Trophoblast cell (in vitro differentiated cells and primary cell): Measurements from ENCODE around the gene CNTROB.

Experiments
- DNase-seq, 2 donors: peaks; one replicate each; pipeline ENCODE4 v3.0.0-alpha.2; 2016
- H2AFZ ChIP-seq: 2 replicates; pipeline ENCODE4 v1.6.1; 2013; ENCODE audit warnings: low read length, moderate library complexity, mild to moderate bottlenecking; ENCODE audit not compliant: insufficient read depth, poor library complexity
- H2AK5ac ChIP-seq: 2 replicates; pipeline ENCODE4 v1.6.1; 2013; ENCODE audit warnings: mild to moderate bottlenecking, low read length
- H2BK120ac ChIP-seq: 2 replicates; pipeline ENCODE4 v1.6.1; 2013; ENCODE audit warnings: low read length, mild to moderate bottlenecking, moderate library complexity; ENCODE audit not compliant: insufficient read depth, poor library complexity
- H2BK12ac ChIP-seq: 2 replicates; pipeline ENCODE4 v1.6.1; 2013; ENCODE audit warnings: mild to moderate bottlenecking, low read length, moderate library complexity
- H2BK5ac ChIP-seq: 2 replicates; pipeline ENCODE4 v1.6.1; 2013; ENCODE audit warnings: low read length, low read depth, moderate library complexity, mild to moderate bottlenecking; ENCODE audit not compliant: poor library complexity
- H3K14ac ChIP-seq: 2 replicates; pipeline ENCODE4 v1.6.1; 2013; ENCODE audit warnings: mild to moderate bottlenecking, low read length
- H3K18ac ChIP-seq: 2 replicates; pipeline ENCODE4 v1.6.1; 2013; ENCODE audit warnings: mild to moderate bottlenecking, low read length
- H3K23ac ChIP-seq: 2 replicates; pipeline ENCODE4 v1.6.1; 2013; ENCODE audit warnings: low read length
- H3K27ac ChIP-seq: 2 replicates; pipeline ENCODE4 v1.5.1; 2013; ENCODE audit warnings: low read depth, mild to moderate bottlenecking, inconsistent platforms, low read length, moderate library complexity
- H3K27me3 ChIP-seq: 2 replicates; pipeline ENCODE4 v1.6.1; 2013; ENCODE audit warnings: inconsistent platforms, mild to moderate bottlenecking, low read length, moderate library complexity; ENCODE audit not compliant: insufficient read depth
- H3K36me3 ChIP-seq, 2 experiments: 1 replicate in 1 of 2; 2 replicates in 1 of 2; pipeline ENCODE4 v1.6.1; 2013; ENCODE audit warnings: low read length in 2 of 2, mild to moderate bottlenecking in 2 of 2, moderate library complexity in 1 of 2; ENCODE audit not compliant: insufficient read depth in 2 of 2, control insufficient read depth in 1 of 2
- H3K4ac ChIP-seq: 2 replicates; pipeline ENCODE4 v1.6.1; 2013; ENCODE audit warnings: low read depth, mild to moderate bottlenecking, low read length, moderate library complexity
- H3K4me1 ChIP-seq, 2 experiments: 1 replicate in 1 of 2; 2 replicates in 1 of 2; pipeline ENCODE4 v1.6.1; 2013; ENCODE audit warnings: low read length in 2 of 2, mild to moderate bottlenecking in 2 of 2, moderate library complexity in 1 of 2; ENCODE audit not compliant: insufficient read depth in 2 of 2, control insufficient read depth in 1 of 2
- H3K4me2 ChIP-seq: 2 replicates; pipeline ENCODE4 v1.6.1; 2013; ENCODE audit warnings: inconsistent platforms, mild to moderate bottlenecking, low read length, moderate library complexity
- H3K4me3 ChIP-seq: 2 replicates; pipeline ENCODE4 v1.5.1; 2013; ENCODE audit warnings: mild to moderate bottlenecking, low read depth, low read length, inconsistent platforms
- H3K79me1 ChIP-seq: one replicate; pipeline ENCODE4 v1.6.1; 2013; ENCODE audit warnings: low read length
- H3K79me2 ChIP-seq: 2 replicates; pipeline ENCODE4 v1.6.1; 2013; ENCODE audit warnings: low read length, mild to moderate bottlenecking; ENCODE audit not compliant: control insufficient read depth, insufficient read depth, poor library complexity
- H3K9ac ChIP-seq: 2 replicates; pipeline ENCODE4 v1.6.1; 2013; ENCODE audit warnings: mild to moderate bottlenecking, low read length
- H3K9me3 ChIP-seq: 2 replicates; pipeline ENCODE4 v1.6.1; 2013; ENCODE audit warnings: low read depth, mild to moderate bottlenecking, control low read depth, inconsistent platforms, low read length; ENCODE audit not compliant: insufficient read depth
- H4K12ac ChIP-seq: 2 replicates; pipeline ENCODE4 v1.6.1; 2013; ENCODE audit warnings: low read depth, mild to moderate bottlenecking, low read length, moderate library complexity
- H4K8ac ChIP-seq: 2 replicates; pipeline ENCODE4 v1.6.1; 2013; ENCODE audit warnings: low read depth, mild to moderate bottlenecking, low read length, moderate library complexity
- H4K91ac ChIP-seq: one replicate; pipeline ENCODE4 v1.6.1; 2013; ENCODE audit warnings: low read depth, mild to moderate bottlenecking, low read length, moderate library complexity
- WGBS: extraction: QIAGEN DNeasy Blood & Tissue Kit; methylation state at CpG from one replicate; pipeline ENCODE4 v1.1.7; 2013; ENCODE audit warnings: missing lambda C conversion rate; ENCODE audit not compliant: insufficient read length, insufficient coverage; ENCODE audit errors: extremely low coverage; 5-methylcytosine and 5-hydroxymethylcytosine counted together

The CNTROB gene

GRCh38 chr17:7972131-7972785, 40.3 kb downstream of the CNTROB start:
- Histone ChIP-seq H3K18ac (no peak overlapping the region), H3K14ac (no peak overlapping the region), H2AFZ (no peak overlapping the region), H4K8ac (no peak overlapping the region), H3K4me2 (no peak overlapping the region), H3K23ac (no peak overlapping the region), H4K12ac (no peak overlapping the region), H3K4me3 (no peak overlapping the region), H2AK5ac (no peak overlapping the region), H3K36me3 (no peaks in the 10 kb centered on the region), H4K91ac (no peak overlapping the region), H2BK12ac (no peak overlapping the region), H3K9ac (no peak overlapping the region), H3K27me3 (no peaks in the 10 kb centered on the region), H2BK5ac (no peak overlapping the region), H3K79me1 (no peaks in the 10 kb centered on the region), H3K4ac (no peak overlapping the region), H3K27ac (no peak overlapping the region), H3K79me2 (no peaks in the 10 kb centered on the region), H2BK120ac (no peak overlapping the region), H3K4me1 (no peaks in the 10 kb centered on the region), H3K9me3 (peaks cover 3% of the 10 kb centered on the region)
- no CpG with 5 or more reads among the region's 8 CpGs for WGBS
- DNase-seq = no peak

DNA sequence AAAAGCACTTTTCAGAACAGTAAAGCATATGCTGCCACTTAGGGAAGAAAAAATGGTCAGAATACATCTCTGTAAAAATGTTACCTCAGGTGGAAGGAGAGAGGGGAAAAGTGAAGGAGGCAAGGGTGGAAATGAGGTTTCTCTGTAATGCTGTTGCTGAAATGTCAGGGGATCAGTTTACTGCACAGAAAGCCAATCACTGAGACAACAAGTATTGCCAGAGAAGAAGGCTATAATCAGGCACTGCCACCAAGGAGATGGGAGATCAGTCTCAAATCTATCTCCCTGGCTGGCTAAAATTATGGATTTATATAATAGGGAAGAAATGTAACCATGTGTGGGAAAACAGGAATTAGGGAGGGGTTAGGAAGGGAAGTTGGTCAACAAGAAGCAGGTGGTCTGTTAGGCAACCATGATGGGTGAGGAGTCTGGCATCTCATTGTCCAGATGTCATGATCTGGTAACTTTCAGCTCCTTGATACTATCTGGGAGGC, 42.7 kb downstream of the CNTROB start:
- Histone ChIP-seq H3K9me3 (peaks cover 3% of the 10 kb centered on the region), H2AFZ (no peak overlapping the region), H3K36me3 (no peaks in the 10 kb centered on the region), H3K23ac (no peak overlapping the region), H3K14ac (no peak overlapping the region), H2BK5ac (no peak overlapping the region), H3K27ac (no peak overlapping the region), H2BK120ac (no peak overlapping the region), H3K27me3 (no peaks in the 10 kb centered on the region), H3K79me1 (no peaks in the 10 kb centered on the region), H3K4me2 (no peak overlapping the region), H2BK12ac (no peak overlapping the region), H3K4me1 (no peaks in the 10 kb centered on the region), H4K8ac (no peak overlapping the region), H3K4me3 (no peak overlapping the region), H3K9ac (no peak overlapping the region), H4K12ac (no peak overlapping the region), H3K4ac (no peak overlapping the region), H4K91ac (no peak overlapping the region), H3K18ac (no peak overlapping the region), H2AK5ac (no peak overlapping the region), H3K79me2 (no peaks in the 10 kb centered on the region)
- DNase-seq = no peak

- WGBS = no CpG with 5 or more reads among the region's 4 CpGs
- no peak overlapping the region for H3K4ac ChIP-seq
- no peaks in the 10 kb centered on the region for H3K79me2 ChIP-seq
- H4K12ac ChIP-seq = no peak overlapping the region
- no peak overlapping the region for H3K4me3 ChIP-seq
- no peak overlapping the region for H2BK5ac ChIP-seq
- peaks cover 3% of the 10 kb centered on the region for H3K9me3 ChIP-seq
- H3K18ac ChIP-seq = no peak overlapping the region
- H3K36me3 ChIP-seq = no peaks in the 10 kb centered on the region
- no peaks in the 10 kb centered on the region for H3K79me1 ChIP-seq
- no peak overlapping the region for H4K8ac ChIP-seq
- no peak overlapping the region for H3K9ac ChIP-seq
- no peak overlapping the region for H3K4me2 ChIP-seq
- no peak overlapping the region for H4K91ac ChIP-seq
- no peak overlapping the region for H3K23ac ChIP-seq
- H2AFZ ChIP-seq = no peak overlapping the region
- no peaks in the 10 kb centered on the region for H3K27me3 ChIP-seq
- H2AK5ac ChIP-seq = no peak overlapping the region
- no peak overlapping the region for H2BK120ac ChIP-seq
- no peak overlapping the region for H2BK12ac ChIP-seq
- no peak overlapping the region for H3K27ac ChIP-seq
- no peaks in the 10 kb centered on the region for H3K4me1 ChIP-seq
- H3K14ac ChIP-seq = no peak overlapping the region
- DNase-seq = no peak
Measured at GRCh38 chr17:7977039-7977438, 45.0 kb downstream of the CNTROB start.

DNA sequence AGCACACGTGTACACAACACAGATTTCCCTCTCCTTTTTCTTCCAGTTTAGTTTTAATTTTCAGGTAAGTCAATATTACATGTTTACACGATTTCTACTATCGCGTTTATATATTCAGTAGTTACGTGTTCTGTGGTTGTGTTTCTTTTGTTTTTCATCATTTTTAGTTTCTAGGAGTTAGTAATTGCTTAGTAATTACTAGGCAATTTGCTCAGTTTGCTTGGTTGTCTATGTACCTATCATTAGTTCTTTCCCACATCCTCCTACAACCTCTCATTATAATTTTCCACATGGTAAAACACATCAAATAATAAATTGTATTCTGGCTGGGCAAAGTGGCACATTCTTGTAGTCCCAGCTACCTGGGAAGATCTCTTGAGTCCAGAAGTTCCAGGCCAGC, 45.8 kb downstream of the CNTROB start:
- Histone ChIP-seq H4K12ac (no peak overlapping the region), H2BK5ac (no peak overlapping the region), H2AFZ (no peak overlapping the region), H3K9me3 (peaks cover 3% of the 10 kb centered on the region), H4K91ac (no peak overlapping the region), H3K36me3 (no peaks in the 10 kb centered on the region), H3K23ac (no peak overlapping the region), H3K4ac (no peak overlapping the region), H3K4me2 (no peak overlapping the region), H2BK120ac (no peak overlapping the region), H3K9ac (no peak overlapping the region), H3K4me3 (no peak overlapping the region), H3K79me2 (no peaks in the 10 kb centered on the region), H2BK12ac (no peak overlapping the region), H3K18ac (no peak overlapping the region), H4K8ac (no peak overlapping the region), H3K4me1 (no peaks in the 10 kb centered on the region), H3K27me3 (no peaks in the 10 kb centered on the region), H3K27ac (no peak overlapping the region), H2AK5ac (no peak overlapping the region), H3K14ac (no peak overlapping the region), H3K79me1 (no peaks in the 10 kb centered on the region)
- no peak for DNase-seq
- WGBS = no CpG with 5 or more reads among the region's 5 CpGs
